Measurements from ENCODE around the gene PARP11. TPM values are rescaled to one million over a fixed set of nuclear protein-coding genes. Genes with fewer than 3 reads are reported as not detected.

The PARP11 gene
- total and polyA plus RNA-seq, 4 donors = 2.2 to 7.1 (median 4.0) TPM

- TF ChIP-seq GABPA (IDR thresholded peaks at IDR 0.05 in 1 of 2, conservative IDR thresholded peaks at IDR 0.05 in 1 of 2) (no peak), FOXA1 (IDR thresholded peaks at IDR 0.05) (no peak), NR2F2 (IDR thresholded peaks at IDR 0.05) (no peak)
Measured at GRCh38 chr12:3838076-3838475, 35.1 kb downstream of the PARP11 start (continued).

GRCh38 chr12:3837049-3837448 is 36.1 kb downstream of the PARP11 start:
- TF ChIP-seq EGR1 (IDR thresholded peaks at IDR 0.05; ENCODE audit: low read depth in 2 of 2) = no peak
- no peak for TF ChIP-seq CTCF (IDR thresholded peaks at IDR 0.05; ENCODE audit: low read depth, low read length, missing input control)
- no peak for TF ChIP-seq RXRA (IDR thresholded peaks at IDR 0.05)
- no peak for TF ChIP-seq HNF4G (IDR thresholded peaks at IDR 0.05)
- no peak for TF ChIP-seq HNF4A (conservative IDR thresholded peaks at IDR 0.05)
- TF ChIP-seq SP1 (IDR thresholded peaks at IDR 0.05) = no peak
- no peak for TF ChIP-seq YY1 (IDR thresholded peaks at IDR 0.05)
- TF ChIP-seq JUND (IDR thresholded peaks at IDR 0.05) = no peak
- TF ChIP-seq FOXA1 (IDR thresholded peaks at IDR 0.05) = no peak
- no peak for TF ChIP-seq MAX (IDR thresholded peaks at IDR 0.05)
- no peak for TF ChIP-seq ZBTB33 (IDR thresholded peaks at IDR 0.05)
- TF ChIP-seq REST (IDR thresholded peaks at IDR 0.05) = no peak
- TF ChIP-seq GABPA (IDR thresholded peaks at IDR 0.05 in 1 of 2, conservative IDR thresholded peaks at IDR 0.05 in 1 of 2) = no peak
- TF ChIP-seq FOXA2 (IDR thresholded peaks at IDR 0.05) = no peak
- TF ChIP-seq NR2F2 (IDR thresholded peaks at IDR 0.05) = no peak
- no peak for DNase-seq (ENCODE audit: low spot score)
- WGBS = 98% methylated on average over 4 of the region's 4 CpGs
- Histone ChIP-seq H3K27ac (ENCODE audit: low read depth in 1 of 2, low read length in 2 of 2) (no peak overlapping the region), H3K4me1 (ENCODE audit: control insufficient read depth in 4 of 4, insufficient read depth in 4 of 4, low read length in 3 of 4) (peaks cover 0 to 4% (median 0%) of the 10 kb centered on the region in 4 donors), H3K36me3 (ENCODE audit: control insufficient read depth in 4 of 4, insufficient read depth in 3 of 4, low read depth in 1 of 4, low read length in 3 of 4) (no peaks in the 10 kb centered on the region), H3K27me3 (ENCODE audit: control insufficient read depth in 4 of 4, insufficient read depth in 4 of 4, low read length in 3 of 4) (no peaks in the 10 kb centered on the region), H3K9me3 (ENCODE audit: control insufficient read depth in 4 of 4, low read length in 3 of 4) (peaks cover 0 to 2% (median 0%) of the 10 kb centered on the region in 4 donors), H3K9ac (ENCODE audit: low read depth in 1 of 2, low read length in 2 of 2) (no peak overlapping the region), H3K4me3 (ENCODE audit: low read depth in 1 of 3, low read length in 3 of 3) (no peak overlapping the region)

Measured in liver (tissue), 9 donors.